Measurements from ENCODE around the gene DRG2.

Gene DRG2

DNA sequence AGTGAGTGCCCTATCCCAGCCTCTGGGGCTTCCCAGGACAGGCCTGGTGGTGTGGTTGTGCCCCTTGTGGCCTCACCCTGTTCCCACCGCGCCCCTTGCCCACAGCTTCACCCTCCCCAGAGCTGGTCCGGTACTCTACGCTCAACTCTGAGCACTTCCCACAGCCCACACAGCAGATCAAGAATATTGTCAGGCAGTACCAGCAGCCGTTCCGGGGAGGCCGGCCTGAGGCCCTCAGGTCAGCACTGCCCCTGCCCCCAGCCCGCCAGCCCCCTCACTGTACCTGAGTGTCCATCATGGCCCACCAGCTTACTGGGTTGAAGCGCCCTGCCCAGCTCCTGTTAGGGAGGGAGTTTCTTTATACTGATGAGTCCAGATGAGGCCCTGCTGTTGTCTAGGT, 63.5 kb downstream of the DRG2 start:
- TF ChIP-seq ZBTB7A (IDR thresholded peaks at IDR 0.05; ENCODE audit: low read depth) (no peak), CREB1 (IDR thresholded peaks at IDR 0.05; ENCODE audit: low read depth) (no peak), TEAD4 (IDR thresholded peaks at IDR 0.05) (no peak)
- TF ChIP-seq, protein P1, sequence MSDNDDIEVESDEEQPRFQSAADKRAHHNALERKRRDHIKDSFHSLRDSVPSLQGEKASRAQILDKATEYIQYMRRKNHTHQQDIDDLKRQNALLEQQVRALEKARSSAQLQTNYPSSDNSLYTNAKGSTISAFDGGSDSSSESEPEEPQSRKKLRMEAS (IDR thresholded peaks at IDR 0.05), result no peak

DNA sequence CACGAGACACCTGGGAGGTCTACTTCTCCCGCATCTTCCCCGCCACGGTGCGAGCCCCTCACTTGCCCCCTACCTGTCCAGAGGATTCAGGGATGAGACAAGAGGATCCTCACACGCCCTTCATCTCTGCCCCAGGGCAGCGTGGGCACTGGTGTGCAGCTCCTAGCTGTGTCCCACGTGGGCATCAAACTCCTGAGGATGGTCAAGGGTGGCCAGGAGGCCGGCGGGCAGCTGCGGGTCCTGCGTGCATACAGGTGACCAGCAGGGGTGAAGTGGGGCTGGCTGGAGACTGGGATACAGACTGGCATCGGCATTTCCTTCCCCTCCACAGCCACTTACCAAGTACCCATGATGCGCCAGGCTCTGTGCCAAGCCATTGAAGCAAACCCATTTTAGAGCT, 67.4 kb downstream of the DRG2 start:
- TF ChIP-seq FOXM1 (IDR thresholded peaks at IDR 0.05; ENCODE audit: borderline replicate concordance, low read depth), result no peak
- no peak for TF ChIP-seq TEAD4 (IDR thresholded peaks at IDR 0.05)

DNA sequence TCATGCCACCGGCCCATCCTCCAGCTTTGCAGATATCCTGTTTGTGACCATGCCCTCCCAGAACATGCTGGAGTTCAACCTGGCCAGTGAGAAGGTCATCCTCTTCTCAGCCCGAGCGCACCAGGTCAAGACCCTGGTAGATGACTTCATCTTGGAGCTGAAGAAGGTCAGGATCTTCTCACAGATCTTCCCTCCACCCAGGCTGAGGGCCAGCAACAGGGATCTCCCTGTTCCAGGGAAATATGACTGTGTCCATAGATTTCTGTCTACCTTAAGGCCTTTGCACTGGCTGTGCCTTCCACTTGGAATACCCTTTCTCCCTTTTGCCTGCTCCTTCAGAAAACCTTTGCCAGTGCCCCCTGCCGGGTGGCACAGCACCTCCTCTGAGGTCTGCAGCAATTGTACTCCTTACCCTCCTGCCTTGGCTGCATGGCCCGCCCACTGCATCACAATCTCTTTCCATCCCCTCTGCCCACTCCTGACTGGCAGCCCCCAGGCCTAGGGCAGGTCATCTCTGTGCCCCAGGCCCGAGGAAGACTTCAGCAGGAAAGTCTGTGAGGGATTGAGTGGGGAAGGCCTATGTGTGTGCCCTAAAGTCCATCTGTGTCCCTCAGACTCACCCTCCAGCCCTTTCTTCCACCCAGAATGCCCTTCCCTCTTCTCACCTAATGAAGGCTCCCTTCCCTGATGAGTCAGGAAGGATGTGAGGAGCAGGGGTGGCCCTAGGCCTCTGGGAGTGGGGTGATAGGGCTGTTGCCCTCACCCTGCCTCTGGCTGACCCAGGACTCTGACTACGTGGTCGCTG, 68.6 kb downstream of the DRG2 start:
- no peak for TF ChIP-seq TEAD4 (IDR thresholded peaks at IDR 0.05)
- TF ChIP-seq, protein P2, sequence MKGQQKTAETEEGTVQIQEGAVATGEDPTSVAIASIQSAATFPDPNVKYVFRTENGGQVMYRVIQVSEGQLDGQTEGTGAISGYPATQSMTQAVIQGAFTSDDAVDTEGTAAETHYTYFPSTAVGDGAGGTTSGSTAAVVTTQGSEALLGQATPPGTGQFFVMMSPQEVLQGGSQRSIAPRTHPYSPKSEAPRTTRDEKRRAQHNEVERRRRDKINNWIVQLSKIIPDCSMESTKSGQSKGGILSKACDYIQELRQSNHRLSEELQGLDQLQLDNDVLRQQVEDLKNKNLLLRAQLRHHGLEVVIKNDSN (IDR thresholded peaks at IDR 0.05), result no peak
- TF ChIP-seq TCF12 (IDR thresholded peaks at IDR 0.05; ENCODE audit: low read depth), result no peak
- TF ChIP-seq, protein P3, sequence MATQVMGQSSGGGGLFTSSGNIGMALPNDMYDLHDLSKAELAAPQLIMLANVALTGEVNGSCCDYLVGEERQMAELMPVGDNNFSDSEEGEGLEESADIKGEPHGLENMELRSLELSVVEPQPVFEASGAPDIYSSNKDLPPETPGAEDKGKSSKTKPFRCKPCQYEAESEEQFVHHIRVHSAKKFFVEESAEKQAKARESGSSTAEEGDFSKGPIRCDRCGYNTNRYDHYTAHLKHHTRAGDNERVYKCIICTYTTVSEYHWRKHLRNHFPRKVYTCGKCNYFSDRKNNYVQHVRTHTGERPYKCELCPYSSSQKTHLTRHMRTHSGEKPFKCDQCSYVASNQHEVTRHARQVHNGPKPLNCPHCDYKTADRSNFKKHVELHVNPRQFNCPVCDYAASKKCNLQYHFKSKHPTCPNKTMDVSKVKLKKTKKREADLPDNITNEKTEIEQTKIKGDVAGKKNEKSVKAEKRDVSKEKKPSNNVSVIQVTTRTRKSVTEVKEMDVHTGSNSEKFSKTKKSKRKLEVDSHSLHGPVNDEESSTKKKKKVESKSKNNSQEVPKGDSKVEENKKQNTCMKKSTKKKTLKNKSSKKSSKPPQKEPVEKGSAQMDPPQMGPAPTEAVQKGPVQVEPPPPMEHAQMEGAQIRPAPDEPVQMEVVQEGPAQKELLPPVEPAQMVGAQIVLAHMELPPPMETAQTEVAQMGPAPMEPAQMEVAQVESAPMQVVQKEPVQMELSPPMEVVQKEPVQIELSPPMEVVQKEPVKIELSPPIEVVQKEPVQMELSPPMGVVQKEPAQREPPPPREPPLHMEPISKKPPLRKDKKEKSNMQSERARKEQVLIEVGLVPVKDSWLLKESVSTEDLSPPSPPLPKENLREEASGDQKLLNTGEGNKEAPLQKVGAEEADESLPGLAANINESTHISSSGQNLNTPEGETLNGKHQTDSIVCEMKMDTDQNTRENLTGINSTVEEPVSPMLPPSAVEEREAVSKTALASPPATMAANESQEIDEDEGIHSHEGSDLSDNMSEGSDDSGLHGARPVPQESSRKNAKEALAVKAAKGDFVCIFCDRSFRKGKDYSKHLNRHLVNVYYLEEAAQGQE (IDR thresholded peaks at IDR 0.05; ENCODE audit: low read depth), result no peak
- no peak for TF ChIP-seq RAD21 (IDR thresholded peaks at IDR 0.05; ENCODE audit: low read depth)
- no peak for TF ChIP-seq EGR1 (IDR thresholded peaks at IDR 0.05)
- TF ChIP-seq TAF1 (IDR thresholded peaks at IDR 0.05; ENCODE audit: low read depth), result no peak
- no peak for TF ChIP-seq EP300 (IDR thresholded peaks at IDR 0.05; ENCODE audit: borderline replicate concordance)
- no peak for TF ChIP-seq NFIC (IDR thresholded peaks at IDR 0.05)
- no peak for TF ChIP-seq YY1 (IDR thresholded peaks at IDR 0.05; ENCODE audit: low read depth)
- TF ChIP-seq ZBTB7A (IDR thresholded peaks at IDR 0.05; ENCODE audit: low read depth), result no peak
- no peak for TF ChIP-seq FOXM1 (IDR thresholded peaks at IDR 0.05; ENCODE audit: borderline replicate concordance, low read depth)
- TF ChIP-seq, protein P1 (IDR thresholded peaks at IDR 0.05), result no peak
- TF ChIP-seq CEBPB (IDR thresholded peaks at IDR 0.05), result no peak
- no peak for TF ChIP-seq CREB1 (IDR thresholded peaks at IDR 0.05; ENCODE audit: low read depth)

DNA sequence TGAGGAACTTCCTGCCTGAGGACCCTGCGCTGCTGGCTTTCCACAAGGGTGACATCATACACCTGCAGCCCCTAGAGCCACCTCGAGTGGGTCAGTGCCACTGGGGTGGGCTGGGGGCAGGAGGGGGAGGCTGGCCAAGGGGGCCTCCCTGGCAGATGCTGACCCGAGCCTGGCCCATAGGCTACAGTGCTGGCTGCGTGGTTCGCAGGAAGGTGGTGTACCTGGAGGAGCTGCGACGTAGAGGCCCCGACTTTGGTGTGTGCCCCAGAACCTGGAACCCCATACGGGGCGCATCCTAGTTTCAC, 69.2 kb downstream of the DRG2 start:
- TF ChIP-seq NFIC (IDR thresholded peaks at IDR 0.05) (no peak), EP300 (IDR thresholded peaks at IDR 0.05; ENCODE audit: borderline replicate concordance) (no peak), CREB1 (IDR thresholded peaks at IDR 0.05; ENCODE audit: low read depth) (no peak), FOXM1 (IDR thresholded peaks at IDR 0.05; ENCODE audit: borderline replicate concordance, low read depth) (no peak), RAD21 (IDR thresholded peaks at IDR 0.05; ENCODE audit: low read depth) (no peak), ZBTB7A (IDR thresholded peaks at IDR 0.05; ENCODE audit: low read depth) (no peak), CEBPB (IDR thresholded peaks at IDR 0.05) (no peak), TCF12 (IDR thresholded peaks at IDR 0.05; ENCODE audit: low read depth) (no peak), YY1 (IDR thresholded peaks at IDR 0.05; ENCODE audit: low read depth) (no peak), TEAD4 (IDR thresholded peaks at IDR 0.05) (no peak), EGR1 (IDR thresholded peaks at IDR 0.05) (no peak), TAF1 (IDR thresholded peaks at IDR 0.05; ENCODE audit: low read depth) (no peak)
- TF ChIP-seq, protein P2 (IDR thresholded peaks at IDR 0.05), result no peak
- TF ChIP-seq, protein P3 (IDR thresholded peaks at IDR 0.05; ENCODE audit: low read depth), result no peak
